ENCODE results near the gene CMTM8.

CMTM8 gene

DNA sequence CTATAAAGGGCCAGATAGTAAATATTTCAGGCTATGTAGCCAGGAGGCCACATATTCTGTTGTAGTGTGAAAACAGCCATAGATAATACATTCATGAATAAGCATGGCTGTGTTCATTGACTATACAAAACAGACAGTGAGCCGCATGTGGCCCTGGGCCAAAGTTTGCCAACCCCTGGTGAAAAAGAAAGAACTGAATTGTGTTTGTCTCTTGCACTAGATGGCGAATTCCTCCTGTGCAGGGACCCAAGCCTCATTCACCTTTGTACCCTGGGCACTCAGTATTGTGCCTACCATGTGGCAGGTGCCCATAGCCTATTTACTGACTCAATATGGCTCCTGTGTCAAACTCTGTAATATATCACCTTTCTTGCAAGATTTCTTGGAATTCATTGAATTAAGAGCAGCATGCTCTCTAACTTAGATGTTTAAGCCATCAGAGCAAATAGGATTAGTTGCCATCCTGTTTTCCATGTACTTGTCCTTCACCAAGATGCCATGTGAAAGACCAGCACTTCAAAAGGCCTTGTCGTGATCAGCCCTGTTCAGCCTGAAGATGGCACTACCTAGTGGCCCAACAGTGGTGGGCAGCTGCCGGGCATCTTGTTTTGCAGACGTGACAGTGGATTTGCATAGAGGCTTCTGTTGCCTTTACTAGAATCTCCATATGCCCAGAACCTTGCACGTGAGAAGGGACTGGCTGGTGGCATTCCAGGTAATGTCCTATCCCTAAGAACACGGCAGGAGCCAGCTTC is 102.3 kb downstream of the CMTM8 start:
- no peak for DNase-seq

DNA sequence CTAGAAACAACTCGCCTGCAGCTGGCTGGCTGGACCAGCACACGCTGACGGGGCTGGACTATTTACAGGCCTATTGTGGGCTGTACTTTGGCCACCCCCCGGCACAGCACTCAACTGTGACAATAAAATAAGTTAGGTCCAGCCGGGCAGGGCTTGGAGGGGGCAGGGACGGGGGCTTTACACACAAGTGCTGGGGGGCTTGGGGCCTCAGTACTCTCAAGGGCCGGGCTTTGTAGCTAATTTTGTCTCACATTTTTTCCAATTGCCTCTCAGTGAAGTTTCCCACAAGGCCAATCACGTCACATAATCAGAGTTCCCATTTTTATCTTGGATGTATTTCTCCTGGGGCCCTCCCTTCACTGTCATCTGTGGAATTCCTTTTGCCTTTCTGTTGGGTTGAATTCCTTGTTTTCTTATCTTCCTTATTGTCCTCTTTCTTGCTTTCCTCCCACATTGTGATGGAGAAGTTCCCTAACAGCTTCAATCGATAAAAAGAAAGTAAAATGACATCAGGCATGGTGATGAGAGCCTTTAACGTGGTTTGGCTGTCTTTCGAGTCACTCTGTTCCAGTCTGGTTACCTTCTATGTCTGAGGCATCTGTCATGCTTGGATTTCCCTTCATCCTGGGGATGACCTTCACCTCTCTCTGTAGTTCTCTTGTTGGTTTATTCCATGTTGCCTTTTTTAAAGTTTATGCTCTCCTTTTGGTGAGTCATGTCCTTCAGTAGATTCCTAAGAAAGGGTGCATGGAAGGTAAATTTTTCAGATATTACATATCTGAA is 109.1 kb downstream of the CMTM8 start:
- peak in 2 of 3 donors; percentile 3 to 5 for DNase-seq

DNA sequence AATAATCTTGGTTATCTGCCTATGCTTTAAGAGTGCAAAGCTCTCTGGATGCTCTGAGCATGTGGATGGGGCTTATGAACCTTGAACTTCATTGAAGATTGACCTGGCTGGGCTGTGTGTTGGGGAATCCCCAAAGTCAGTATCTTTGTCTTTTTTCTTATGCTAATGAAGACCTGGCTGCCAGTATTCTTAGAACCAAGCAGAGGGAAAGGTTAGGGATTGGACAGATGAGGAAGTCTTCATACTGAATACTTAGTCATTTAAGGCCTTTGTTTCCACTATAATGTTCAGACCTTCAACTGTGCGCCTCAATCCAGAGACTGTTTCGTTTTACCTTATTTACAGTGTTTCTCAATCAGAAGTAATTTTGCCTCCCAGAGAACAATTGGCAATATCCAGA is 110.7 kb downstream of the CMTM8 start:
- DNase-seq = no peak

DNA sequence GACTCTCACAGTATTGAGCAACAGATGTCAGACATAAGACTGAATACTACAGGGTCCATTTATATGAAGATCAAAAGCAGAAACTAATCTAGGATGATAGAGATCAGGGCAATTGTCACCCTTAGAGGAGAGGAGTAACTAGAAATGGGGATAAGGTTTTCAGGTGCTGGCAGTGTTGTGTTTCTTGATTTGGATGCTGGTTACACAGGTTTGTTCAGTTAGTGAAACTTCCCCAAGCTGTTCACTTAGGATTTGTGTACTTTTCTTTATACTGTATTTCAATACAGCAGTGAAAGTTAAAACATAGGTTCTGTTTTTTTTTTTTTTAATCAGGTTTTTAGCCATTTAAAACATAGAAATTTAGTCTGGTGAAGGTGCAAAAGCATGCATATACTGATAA is 114.1 kb downstream of the CMTM8 start:
- DNase-seq = peak in 1 of 3 donors; percentile 20

DNA sequence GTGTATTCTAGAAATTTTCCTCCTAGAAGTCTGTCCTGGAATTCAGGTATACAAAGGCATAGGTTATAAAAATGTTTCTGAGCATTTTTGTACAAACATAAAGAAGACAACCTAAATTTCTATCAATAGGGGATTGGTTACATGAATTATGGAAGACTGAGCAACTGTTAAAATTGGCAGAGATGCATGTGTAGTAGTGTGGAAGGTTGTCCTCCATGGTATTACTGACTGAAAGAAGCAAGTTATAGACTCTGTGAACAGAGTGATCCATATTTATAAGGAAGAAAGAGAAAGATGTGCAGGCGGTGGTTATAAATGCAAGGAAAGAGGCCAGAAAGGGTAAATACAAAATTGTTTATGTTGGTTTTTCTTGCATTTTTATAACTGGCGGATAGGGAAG is 114.9 kb downstream of the CMTM8 start:
- no peak for DNase-seq

DNA sequence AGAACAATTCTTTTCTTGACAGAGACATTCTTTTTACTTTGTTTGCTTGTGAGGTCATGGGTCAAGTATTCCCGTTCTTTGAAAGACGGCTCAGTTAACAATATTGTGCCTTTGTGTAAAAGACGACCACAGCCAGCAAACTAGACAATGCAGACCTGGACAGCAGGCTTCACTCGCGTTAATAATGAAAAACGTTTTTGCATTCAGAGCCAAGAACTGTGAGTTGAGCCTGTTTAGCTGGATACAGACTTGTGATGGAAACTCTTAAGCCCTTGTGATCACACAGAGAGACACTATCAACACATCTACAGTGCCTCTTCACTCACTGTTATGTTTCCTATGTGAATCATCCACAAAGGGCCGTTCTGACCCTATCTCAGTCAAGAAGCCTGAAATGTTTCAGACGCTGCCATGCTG is 115.9 kb downstream of the CMTM8 start:
- no peak for DNase-seq

DNA sequence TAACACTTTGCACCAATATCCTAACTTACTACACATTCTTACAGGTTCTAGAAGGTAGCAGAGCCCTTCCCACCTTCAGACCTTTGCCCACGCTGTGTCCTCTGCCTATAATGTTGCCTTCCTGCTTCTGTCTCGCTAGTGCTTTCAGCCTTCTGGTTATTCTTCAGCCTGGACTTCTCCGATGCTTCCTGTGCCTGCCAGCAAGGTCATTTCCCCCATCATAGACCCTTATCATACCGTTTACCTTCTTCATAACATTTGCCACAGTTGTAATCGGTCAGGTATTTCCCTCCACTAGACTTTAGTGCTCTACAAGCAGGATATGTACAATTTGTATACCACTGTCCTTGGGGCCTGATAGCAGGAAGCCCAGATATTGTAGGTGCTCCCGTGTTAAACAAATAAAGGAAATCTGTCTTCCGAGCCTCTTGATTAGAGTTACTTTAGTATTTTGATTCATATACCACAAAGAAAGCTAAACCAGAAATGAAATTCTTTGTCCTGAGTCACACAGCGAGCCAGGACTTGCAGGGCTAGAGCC is 117.3 kb downstream of the CMTM8 start:
- DNase-seq = no peak

DNA sequence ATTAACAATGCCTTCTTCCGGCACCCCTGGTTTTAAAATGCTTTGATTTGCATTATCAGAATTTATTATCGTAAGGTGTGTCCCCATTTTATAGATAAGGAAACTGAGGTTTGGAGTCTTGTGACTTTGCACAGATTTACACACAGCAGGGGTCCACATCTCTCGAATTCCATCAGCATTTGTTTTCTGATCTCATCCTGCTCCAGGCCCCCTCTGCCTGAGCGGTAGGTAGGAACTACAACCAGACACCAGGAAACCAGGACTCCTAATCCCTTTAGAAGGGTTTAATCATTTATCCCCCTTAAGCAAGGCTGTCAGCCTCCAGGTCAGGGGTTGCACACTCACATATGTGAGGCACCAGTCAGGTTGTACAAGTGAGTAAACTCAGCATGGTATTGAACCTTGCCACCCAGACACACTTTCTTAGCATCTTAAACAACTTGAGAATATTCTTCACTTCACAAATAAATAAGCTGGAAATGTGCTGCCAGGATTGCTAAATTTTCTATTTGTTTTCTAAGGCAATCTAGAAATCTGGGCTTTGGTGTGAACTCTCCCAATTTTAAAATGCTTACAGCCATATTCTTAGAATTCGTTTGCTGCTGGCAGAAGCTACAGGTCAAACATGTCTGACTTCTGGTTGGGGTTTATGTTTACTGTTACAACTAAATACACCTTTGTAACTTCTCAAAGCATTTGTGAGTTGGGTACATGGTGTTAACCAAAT is 121.4 kb downstream of the CMTM8 start:
- DNase-seq = no peak

DNA sequence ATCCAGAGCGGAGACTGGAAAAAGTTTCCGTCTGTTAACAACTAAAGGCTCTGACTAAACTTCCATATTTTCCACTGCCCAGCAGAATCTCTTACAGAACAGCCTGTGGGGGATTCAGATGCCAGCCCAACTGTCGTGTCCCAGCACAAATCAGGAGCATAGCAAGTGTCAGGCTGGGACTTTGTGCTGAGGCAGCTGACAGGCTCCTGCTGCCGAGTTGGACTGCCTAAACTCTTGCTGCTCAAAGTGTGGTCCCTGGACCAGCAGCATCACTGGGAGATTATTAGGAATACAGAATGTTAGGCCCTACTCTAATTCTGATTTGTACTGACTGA is 122.0 kb downstream of the CMTM8 start:
- no peak for DNase-seq

DNA sequence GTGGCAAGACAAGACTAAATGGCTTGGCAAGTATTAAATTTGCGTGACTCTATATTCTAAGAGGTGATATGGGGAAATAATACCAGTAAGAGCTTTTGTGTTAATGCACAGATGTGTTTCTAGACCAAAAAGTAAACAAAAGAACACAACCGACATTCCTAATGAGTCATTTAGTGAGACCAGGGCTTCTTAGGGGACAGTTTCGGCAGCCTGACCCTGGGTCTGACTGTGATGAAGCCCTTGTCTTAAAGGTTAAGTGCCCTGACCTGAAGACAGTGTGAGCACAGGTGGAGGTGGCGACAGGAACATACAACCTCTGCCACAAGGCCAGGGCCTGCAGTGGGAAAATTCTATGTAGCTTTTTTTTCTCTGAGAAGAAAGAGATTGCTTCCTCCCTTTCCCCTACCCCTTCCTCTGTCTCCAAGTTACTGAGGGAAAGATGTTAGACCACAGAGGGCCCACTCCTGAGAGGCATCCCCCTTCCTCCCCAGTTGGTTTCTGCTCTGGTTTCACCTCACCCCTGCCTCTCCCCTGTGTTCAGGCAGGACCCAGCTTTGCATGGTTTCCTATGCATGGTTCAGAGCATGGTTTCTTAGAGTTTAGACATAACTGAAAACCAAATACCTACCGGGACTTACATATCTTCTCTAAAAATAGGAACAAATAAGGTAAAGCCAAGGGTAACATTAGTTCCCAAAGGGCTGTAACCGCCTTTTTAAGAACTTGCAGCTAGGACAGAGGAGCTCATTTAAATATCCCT is 128.3 kb downstream of the CMTM8 start:
- no peak for DNase-seq

DNA sequence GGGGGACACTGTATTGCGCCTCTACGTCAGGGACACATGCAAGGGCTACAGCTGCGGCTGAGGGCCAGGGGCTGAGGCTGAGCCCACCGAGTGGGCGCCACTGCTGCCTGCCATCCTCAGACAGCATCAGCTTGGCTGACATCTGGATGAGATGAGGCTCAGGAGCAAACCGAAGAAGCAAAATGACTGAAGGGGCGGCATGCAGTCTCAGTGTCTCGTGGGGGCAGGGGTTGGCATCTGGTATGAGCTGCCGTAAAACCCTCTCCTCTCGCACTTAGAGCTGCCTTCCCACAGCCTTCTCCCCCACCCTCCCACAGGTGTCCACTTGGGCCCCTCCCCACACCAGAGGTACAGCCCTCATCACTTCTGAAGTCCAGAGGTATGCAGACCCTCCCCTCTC is 129.0 kb downstream of the CMTM8 start:
- DNase-seq = no peak

DNA sequence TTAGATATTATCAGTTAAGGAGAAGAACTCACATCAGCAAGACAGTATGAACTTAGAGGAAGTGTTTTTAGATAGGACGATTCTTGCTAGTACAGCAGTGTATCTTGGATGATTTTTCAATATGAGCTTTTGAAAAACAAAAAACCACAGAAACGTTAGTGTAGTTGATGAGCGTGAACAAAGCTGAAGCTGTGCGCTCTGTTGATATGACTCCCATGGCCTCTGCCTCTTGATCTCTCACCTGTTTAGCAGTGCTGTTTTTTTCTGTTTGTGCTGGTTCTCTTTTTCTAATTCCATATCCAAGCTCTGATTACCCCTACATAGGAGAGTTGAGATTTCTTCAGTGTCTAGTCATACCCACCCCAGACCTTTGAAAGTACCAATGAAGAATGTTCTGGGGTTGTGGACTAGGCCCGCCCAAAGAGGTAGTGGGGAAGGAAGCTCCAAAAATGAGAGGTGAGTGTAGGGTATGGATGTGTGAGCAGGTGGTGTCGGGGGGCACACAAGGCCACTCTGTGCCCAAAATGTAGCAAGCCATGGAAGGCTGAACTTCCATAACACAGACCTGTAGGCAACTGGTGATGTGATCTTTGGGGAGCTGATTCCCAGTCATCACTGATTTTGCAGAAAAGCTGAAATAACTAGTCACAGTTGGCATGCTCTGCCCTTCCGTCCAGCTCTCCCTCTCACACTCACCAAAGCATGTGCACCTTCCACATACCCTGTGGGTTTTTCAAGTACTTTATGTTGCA is 133.2 kb downstream of the CMTM8 start:
- no peak for DNase-seq

DNA sequence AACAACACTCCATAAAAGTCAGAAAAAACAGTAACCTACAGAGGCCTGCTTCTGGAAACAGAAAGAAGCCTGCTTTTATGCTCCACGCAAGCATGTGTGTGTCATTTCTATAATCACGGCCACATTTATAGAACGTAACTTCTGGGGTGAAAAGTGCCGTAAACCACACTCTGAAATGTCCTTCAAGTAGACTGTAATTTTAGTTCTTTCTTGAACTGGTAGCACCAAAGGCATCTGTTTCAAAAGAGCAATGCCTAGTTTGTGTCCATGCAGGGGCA is 133.7 kb downstream of the CMTM8 start:
- DNase-seq = no peak

DNA sequence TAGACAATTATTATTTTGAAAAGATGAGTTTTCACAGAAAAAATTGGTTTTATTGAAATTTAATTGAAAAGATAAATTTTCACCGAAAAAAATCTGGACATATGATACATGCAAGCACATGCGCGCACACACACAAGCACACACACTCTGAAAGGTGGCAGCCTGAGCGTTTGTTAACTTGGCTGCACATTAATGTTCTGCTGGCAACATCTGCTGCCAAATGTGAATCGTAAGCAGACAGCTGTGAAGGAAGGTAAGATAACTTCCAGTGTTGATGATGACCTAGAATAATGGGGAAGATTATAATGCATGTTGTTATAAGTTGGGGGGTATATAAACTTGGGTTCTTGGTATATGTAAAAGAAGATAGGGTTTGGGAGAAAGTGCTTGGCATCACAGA is 134.8 kb downstream of the CMTM8 start:
- DNase-seq = no peak

DNA sequence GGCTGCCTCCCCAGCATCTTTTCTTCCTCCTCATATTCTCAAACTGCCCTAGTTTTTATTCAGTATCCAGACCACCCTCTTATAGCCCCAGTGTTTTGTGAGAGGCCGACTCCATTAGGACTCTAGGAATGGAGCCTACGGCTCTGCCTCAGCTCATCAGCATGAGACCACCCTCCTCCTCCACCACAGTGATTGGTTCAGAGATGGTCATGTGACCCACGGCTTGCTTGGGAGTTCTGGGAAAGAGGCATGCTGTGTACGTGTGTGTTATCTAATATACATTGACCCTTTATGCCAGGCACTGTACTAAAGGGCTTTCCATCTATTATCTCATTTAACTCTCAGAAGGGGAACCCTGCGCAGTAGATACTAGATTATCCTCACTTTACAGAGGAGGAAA is 135.4 kb downstream of the CMTM8 start:
- DNase-seq = no peak

DNA sequence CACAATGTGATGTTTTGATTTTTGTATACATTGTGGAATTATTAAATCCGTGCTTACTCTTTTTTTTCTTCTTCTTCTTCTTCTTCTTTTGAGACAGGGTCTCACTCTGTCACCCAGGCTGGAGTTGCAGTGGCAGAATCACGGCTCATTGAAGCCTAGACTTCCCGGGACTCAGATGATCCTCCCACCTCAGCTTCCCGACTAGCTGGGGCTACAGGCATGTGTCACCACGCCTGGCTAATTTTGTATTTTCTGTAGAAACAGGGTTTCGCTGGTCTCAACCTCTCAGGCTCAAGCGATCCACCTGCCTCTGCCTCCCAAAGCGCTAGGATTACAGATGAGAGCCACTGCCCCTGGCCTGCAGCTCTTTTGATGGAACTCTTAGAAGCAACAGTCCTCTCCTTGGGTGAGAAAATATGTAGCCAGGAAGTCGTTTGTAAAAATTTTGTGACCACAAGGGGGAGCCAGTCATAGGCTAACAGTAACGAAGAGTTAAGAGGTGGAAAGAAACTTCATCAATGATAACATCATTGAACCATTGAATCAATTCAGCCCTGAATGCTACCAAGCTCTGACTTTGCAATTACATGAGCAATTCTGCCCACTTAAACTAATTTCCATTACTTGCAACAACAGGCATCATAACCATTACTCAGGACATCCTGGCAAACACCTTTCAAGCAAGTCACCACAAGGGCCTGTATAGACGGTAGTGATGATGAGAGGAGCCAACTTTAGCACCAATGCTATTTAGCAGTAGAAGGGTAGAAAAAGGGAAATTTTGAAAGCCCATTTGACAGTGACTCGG is 136.5 kb downstream of the CMTM8 start:
- DNase-seq = peak; percentile 87 to 91 (median 90)

DNA sequence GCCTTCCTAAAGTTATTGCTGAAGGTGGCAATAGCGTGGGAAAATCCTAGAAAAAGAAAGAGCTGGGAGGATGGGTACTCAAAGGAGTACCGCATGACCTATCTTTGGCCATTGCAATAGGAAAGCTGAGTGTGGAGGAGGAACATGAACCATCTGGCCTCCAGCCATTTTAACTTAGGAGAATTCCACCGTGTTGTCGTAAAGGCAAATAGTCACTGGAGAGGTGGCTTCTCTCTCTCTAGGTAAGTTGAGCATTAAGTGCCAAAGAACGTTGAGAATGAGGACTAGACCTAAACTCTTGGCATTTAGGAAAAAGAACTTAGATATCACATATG is 137.1 kb downstream of the CMTM8 start:
- no peak for DNase-seq

DNA sequence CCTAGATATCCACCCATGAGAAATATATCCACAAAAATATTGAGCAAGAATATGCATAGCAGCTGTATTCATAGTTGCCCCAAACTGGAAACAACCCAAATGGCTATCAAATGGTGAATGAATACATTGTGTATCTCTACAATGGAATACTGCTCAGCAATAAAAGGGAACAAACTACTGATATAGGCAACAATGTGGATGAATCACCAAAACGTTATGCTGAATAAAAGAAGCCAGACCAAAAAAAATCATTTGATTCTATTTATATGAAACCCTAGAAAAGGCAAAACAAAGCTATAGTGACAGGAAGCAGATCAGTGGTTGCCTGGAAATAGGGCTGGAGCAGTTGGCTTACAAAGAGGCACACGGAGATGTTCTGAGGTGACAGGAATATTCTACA is 137.6 kb downstream of the CMTM8 start:
- peak in 2 of 3 donors; percentile 41 to 60 for DNase-seq

DNA sequence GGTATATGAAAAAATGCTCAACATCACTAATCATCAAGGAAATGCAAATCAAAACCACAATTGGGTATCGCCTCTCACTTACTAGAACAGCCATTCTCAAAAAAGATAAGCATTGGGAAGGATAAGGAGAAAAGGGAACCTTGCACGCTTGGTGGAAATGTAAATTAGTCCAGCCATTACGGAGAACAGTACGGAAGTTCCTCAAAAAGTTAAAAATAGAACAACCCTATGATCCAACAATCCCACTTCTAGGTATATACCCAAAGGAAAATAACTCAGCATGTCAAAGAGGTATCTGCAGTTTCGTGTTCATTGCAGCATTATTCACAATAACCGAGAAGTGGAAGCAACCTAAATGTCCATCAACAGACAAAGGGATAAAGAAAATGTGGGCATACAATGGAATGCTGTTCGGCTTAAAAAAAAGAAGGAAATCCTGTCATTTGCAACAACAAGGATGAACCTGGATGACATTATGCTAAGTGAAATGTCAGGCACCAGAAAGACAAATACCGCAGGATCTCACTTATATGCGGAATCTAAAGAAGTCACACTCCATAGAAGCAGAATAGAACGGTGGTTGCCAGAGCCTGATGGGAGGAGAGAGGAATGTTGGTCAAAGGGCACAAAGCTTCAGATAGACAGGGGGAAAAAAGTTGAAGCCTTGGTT is 141.5 kb downstream of the CMTM8 start:
- peak; percentile 40 to 60 (median 44) for DNase-seq

DNA sequence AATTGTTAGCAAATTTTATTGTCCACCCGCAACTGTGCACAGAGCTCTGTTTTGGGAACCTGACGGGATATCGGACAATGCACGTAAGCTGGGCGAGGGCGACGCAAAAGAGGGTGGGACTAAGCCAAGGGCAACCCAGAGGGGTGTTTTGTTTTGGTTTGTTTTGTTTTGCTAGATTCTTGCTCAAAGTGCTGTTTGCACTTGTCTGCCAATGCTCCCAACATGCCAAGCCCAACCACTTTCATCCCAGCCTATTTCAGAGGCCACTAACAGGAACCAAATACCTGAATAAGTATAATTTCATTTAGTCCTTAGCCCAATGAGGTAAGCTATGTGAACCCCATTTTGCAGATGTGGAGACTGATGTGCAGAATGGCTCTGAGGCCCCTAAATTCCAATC is 143.4 kb downstream of the CMTM8 start:
- no peak for DNase-seq

DNA sequence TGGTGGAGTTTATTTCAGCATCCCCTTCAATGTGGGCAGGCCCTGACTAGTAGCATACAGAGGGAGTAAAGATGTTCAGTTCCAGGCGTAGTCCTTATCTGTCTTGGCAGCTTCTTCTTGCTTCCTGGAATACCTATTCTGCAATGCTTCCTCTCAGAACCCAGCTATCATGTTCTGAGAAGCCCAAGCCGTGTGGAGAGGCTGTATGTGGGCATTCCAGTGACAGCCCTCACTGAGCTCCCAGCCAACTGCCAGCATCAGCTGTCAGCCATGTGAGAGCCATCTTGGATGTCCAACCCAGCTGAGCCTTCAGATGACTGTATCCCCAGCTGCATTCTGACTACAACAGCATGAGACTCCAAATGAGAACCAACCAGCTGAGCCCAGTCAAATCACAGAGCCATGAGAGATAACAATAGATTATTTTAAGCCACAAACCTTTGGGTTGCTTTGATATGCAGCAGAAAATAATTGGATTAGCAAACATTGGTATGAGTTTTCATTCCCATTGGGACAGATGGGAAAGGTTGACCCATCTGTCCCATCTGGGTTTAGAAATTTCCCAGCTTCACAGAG is 144.7 kb downstream of the CMTM8 start:
- DNase-seq = no peak

All from suppressor macrophage treated with lipopolysaccharide for 1 hour (primary cell).